ENCODE measurements around the gene ARMH4. TPM values are rescaled to one million over a fixed set of nuclear protein-coding genes. Genes with fewer than 3 reads are reported as not detected.

ARMH4 gene
- under 1 TPM in 1 of 2 experiments, not detected in 1; 0.06 TPM for total RNA-seq

GRCh38 chr14:58152014-58152857 lies at the start of gene ARMH4:
Gene ARMH4, minus strand, starts transcription at chr14:58152213. Its CDS starts 12,855 bp downstream, at chr14:58139358.
- CTCF ChIA-PET: no interaction called here
- POLR2A ChIA-PET: no interaction called here

GRCh38 chr14:58200846-58201245 lies 48.8 kb upstream of the ARMH4 start:
- ChIA-PET CTCF (no interaction called here), POLR2A (interaction anchor here (2.6 kb wide), 1 partner anchor 44 kb away, joined by 11 read pairs; the partner anchor contains the start of gene PSMA3)

GRCh38 chr14:58200480-58200841 lies 48.4 kb upstream of the ARMH4 start:
- ChIA-PET CTCF (no interaction called here), POLR2A (interaction anchor here (0.9 to 2.6 kb wide), 3 partner anchors 44 to 205 kb away, joined by 3 to 11 read pairs (median 6); partner anchors contain the start of genes ARID4A and PSMA3)

DNA sequence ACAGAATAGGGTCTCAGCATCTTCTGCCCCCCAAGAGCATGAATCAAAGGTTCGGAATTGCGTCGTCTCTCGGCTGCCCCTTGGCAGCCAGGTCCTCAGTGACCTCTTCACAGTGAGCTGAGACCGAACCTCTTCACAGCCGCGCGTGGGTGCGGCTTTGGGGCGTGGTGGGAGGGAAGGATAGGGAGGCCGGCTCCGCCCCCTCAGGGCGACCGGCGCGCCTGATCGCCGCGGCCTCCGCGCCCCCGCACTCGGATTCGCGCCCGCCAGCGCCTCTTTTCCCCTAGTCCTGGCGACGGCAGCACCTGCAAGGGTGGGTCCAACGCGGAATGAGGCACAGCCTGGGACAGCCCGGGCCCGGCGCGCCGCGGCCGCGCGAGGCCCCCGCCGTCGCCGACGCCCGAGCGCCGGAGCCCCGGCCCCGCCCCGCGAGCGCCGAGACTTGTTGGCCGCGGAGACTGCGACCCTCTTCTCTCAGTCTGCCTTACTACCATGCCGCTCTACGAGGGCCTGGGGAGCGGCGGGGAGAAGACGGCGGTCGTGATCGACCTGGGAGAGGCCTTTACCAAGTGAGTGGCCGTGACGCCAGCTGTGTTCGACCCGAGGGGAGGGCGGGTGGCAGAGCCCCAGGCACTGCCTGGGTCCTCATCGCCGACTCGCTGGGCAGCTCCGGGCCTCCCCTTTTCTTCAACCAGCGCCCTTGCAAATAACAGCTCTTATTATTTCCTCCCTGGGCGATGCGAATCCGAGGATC lies 47.9 kb upstream of the ARMH4 start, which contains the start of gene ACTR10:
Gene ACTR10 (plus strand): TSS at position 424 of the 754 bp plus-strand sequence. CDS start 69 bp downstream, at position 493.
- POLR2A ChIA-PET: interaction anchor here (0.6 to 2.6 kb wide), 5 partner anchors 45 to 228 kb away, joined by 3 to 11 read pairs (median 3); partner anchors contain the start of genes ARID4A, KIAA0586, PSMA3 and TIMM9
- CTCF ChIA-PET: interaction anchor here (0.8 to 1.2 kb wide), 2 partner anchors 17 to 92 kb away, joined by 3 read pairs; no protein-coding TSS in a partner anchor

GRCh38 chr14:58198086-58198485 lies 46.1 kb upstream of the ARMH4 start:
- POLR2A ChIA-PET: interaction anchor here (0.7 to 2.6 kb wide), 2 partner anchors 46 to 808 kb away, joined by 11 to 14 read pairs; partner anchors contain the start of gene PSMA3
- CTCF ChIA-PET: no interaction called here

DNA sequence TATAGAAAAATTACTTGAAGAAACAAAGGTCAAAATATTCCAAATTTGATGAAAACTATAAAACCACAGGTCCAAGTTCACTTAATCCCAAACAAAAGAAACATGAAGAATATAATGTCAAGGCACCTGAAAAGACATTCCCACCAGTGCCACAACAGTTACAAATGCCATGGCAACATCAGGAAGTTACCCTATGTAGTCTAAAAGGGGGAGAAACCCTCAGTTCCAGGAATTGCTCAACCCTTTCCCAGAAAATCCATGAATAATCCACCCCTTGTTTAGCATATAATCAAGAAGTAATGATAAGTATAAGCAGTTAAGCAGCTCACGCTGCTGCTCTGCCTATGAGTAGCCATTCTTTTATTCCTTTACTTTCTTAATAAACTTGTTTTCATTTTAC lies 44.2 kb upstream of the ARMH4 start:
- POLR2A ChIA-PET: no interaction called here
- CTCF ChIA-PET: interaction anchor here (0.6 kb wide), 1 partner anchor 42 kb away, joined by 5 read pairs; no protein-coding TSS in a partner anchor

DNA sequence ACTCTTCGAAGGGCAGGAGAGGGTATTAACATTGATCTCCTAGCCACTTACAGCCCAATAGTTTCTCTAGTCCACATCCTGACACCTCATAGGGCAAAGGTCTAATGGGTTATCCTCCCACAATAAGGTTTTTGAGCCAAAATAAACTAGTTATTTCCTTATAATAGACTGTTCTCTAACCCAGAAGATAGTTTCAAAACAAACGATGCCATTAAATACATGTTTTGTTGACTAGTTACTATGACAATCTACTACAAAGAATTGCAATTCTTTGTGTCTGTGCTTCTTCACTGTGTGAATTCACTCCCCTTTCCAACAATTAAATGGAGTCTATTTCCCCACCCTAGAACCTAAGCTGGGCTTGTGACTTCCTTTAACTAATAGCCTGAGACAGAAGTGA lies 41.5 kb upstream of the ARMH4 start:
- CTCF ChIA-PET: no interaction called here
- POLR2A ChIA-PET: interaction anchor here (0.5 kb wide), 1 partner anchor 76 kb away, joined by 3 read pairs; no protein-coding TSS in a partner anchor

- ChIA-PET POLR2A (no interaction called here), CTCF (no interaction called here)
Measured at GRCh38 chr14:58191763-58192601, 40.0 kb upstream of the ARMH4 start.

GRCh38 chr14:58189176-58189575 lies 37.2 kb upstream of the ARMH4 start:
- ChIA-PET POLR2A (no interaction called here), CTCF (no interaction called here)

GRCh38 chr14:58177125-58177524 lies 25.1 kb upstream of the ARMH4 start:
- ChIA-PET POLR2A (no interaction called here), CTCF (no interaction called here)

- ChIA-PET CTCF (no interaction called here), POLR2A (no interaction called here)
Measured at GRCh38 chr14:58171090-58171489, 19.1 kb upstream of the ARMH4 start.

DNA sequence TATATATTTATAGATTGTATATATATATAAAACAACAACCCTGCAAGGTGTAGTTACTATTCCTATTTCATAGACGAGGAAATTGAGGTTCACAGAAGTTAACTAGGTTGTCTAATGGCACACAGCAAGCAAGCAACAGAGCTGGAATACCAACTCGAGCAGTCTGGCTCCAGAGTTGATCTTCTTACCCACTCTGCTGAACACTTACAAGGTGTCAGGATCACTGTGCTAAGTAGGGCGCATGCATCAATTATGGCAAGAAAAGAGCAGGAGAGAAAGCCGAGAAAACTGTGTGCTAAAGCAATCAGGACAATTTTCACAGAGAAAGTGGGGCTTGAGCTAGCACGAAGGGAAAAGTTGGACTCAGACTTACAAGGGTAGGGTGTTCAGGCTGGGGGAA lies 15.9 kb upstream of the ARMH4 start:
- ChIA-PET CTCF (interaction anchor here (0.7 kb wide), 1 partner anchor 58 kb away, joined by 3 read pairs; no protein-coding TSS in a partner anchor), POLR2A (no interaction called here)

DNA sequence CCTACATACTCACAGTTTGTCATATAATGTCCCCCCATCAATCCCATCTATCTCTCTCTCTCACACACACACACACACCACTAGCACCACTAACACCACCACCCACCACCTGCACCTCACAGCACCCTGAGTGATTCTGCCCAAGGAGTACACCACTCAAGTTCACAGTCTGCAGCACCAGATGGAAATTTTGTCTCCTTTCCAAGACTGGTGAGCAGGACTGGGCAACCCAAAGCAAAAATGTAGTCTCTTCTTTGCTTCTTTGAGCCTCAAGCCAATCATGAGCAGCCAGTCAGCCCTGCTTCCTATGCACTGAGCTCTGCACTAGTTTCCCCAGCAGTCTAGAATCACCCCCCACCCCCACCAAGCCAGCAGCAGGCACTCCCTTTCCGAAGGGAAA lies 15.0 kb upstream of the ARMH4 start:
- POLR2A ChIA-PET: no interaction called here
- CTCF ChIA-PET: no interaction called here

- CTCF ChIA-PET: interaction anchor here (0.8 kb wide), 1 partner anchor 186 kb away, joined by 3 read pairs; no protein-coding TSS in a partner anchor
Measured at GRCh38 chr14:58166005-58166983, 14.3 kb upstream of the ARMH4 start.

GRCh38 chr14:58160561-58160960 lies 8.5 kb upstream of the ARMH4 start:
- ChIA-PET CTCF (interaction anchor here (1.0 kb wide), 1 partner anchor 53 kb away, joined by 3 read pairs; no protein-coding TSS in a partner anchor), POLR2A (no interaction called here)

More at GRCh38 chr14:58166005-58166983, 14.3 kb upstream of the ARMH4 start:
- POLR2A ChIA-PET: no interaction called here

GRCh38 chr14:58151133-58152013 lies 640 bp downstream of the ARMH4 start:
- POLR2A ChIA-PET: no interaction called here
- CTCF ChIA-PET: no interaction called here

GRCh38 chr14:58150243-58150805 lies 1.7 kb downstream of the ARMH4 start:
- POLR2A ChIA-PET: no interaction called here
- CTCF ChIA-PET: no interaction called here

Measured in activated CD8-positive, alpha-beta memory T cell treated with anti-CD3 and anti-CD28 coated beads for 36 hours (primary cell).